HPDE6-E6E7 (cell line): ENCODE data around the gene FOXN3.

Experiments
- DNase-seq: peaks from one replicate; pipeline ENCODE4 v3.0.0; 2011; ENCODE audit warnings: missing footprints; ENCODE audit errors: extremely low spot score

FOXN3 gene

DNA sequence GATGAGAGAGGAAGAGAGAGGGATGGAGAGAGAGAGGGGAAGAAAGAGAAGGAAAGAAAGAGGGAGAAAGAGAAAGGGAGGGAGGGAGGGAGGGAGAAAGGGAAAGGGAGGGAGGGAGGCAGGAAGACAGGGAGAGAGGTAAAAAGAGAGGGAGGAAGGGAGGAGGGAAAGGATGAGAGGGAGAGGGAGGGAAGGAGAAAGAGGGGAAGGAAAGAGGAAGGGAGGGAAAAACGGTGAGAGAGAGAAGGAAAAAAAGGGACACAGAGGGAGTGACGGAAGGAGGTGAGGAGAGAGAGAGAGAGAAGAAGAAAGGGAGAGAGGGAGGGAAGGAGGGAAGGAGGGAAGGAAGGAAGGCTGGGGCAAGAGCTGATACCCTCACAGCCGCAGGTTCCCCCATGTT lies 56.8 kb downstream of the FOXN3 start:
- DNase-seq = no peak

DNA sequence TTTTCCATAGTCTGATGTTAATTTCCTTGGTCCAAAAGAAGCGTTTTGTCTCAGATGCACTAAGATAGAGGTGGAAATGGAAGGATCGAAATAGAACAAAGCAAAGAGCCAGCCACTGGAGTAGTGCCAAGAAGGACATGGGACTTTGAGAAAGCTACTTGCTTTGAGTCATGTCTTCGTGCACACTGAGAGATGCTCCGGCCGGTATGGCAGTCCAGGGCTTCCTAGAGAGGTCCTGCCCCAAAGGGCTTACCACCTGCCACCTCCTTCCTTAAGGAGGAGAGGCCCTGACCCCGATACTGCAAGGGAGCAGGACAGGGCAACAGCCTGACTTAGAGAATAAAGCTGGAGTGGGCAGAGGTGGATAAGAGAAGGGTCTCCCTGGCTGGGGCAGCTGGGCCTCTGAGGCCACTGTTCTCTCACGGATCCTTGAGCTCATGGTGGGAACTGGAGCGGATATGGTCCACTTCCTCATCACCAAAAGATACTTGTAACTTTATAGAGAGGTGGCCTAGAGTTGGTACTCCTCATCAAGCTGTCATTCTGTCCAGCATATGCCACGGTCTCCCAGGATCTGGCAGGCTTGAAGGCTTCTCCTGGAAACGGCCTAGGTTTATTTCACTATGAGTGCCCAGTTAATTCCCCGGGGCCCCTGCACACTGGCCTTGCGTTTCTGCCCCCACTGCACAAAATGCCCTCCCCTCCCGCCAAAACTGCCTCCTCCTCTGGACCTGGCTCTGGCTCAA lies 57.4 kb downstream of the FOXN3 start:
- DNase-seq = no peak

DNA sequence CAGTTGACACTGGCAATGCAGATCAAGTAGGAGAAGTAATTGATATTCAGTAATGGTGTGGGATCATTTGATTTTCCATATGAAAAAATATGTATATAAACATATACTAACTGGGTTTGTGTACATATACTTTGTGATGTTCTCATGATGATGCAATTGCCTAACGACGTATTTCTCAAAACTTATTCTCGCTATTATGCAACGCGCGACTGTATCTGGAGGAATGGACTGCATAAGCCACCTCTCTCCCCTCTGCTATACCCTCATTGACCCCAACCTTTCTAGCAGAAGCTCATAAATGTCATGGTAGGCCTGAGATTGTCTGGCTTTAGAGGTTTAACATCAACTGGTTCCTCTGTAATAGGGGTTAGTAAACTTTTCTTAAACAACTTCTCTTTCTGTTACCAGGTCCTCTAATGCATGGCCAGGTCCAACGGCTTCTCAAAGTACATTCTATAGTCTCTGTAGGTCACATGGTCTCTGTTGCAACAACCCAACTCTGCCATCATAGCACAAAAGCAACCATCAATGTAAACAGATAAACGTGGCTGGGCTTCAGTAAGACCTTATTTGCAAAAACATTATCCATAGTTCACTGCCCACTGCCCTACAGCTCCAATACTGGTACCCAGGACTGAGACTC lies 59.3 kb downstream of the FOXN3 start:
- no peak for DNase-seq

DNA sequence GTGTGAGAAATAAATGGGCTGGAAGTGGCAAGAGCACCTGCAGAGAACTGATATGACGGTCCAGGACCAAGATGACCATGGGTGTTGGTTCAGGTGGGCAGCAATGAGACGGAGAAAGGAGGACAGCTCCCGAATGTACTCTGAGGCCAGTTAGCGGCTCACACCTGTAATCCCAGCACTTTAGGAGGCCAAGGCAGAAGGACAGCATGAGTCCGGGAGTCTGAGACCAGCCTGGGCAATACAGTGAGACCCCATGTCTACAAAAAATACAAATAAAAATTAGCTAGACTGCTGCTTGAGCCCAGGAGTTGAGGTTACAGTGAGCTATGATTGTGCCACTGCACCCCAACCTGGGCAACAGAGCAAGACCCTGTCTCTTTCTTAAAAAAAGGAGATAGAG lies 60.1 kb downstream of the FOXN3 start:
- no peak for DNase-seq

DNA sequence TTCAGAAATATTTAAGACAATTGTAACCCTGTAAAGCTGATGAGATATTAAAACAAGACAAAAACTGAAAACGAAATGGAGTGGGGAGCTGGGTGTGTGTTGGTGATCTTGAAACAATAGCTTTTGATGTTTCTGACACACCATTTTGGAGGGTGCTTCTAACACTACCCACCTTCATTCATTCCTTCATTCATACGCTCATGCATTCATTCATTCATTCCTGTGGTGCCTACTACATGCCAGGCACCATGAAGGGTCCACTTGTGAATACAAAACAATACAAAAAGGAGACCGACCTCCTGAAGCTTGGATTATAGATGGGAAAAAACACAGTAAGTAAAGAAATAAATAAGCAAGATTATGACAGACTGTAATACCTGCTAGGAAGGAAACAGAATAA lies 60.5 kb downstream of the FOXN3 start:
- DNase-seq = no peak

DNA sequence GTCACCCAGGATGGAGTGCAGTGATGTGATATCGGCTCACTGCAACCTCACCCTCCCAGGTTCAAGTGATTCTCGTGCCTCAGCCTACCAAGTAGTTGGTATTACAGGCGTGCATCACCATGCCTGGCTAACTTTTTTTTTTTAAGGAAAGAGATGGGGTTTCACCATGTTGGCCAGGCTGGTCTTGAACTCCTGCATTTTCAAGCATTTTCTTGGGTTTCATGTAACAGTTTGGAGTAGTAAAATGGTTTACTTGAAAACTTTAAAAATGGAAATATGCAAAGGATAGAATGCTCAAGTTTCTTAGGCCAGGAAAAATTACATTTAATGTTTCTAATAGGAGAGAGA lies 63.3 kb downstream of the FOXN3 start:
- DNase-seq = no peak

DNA sequence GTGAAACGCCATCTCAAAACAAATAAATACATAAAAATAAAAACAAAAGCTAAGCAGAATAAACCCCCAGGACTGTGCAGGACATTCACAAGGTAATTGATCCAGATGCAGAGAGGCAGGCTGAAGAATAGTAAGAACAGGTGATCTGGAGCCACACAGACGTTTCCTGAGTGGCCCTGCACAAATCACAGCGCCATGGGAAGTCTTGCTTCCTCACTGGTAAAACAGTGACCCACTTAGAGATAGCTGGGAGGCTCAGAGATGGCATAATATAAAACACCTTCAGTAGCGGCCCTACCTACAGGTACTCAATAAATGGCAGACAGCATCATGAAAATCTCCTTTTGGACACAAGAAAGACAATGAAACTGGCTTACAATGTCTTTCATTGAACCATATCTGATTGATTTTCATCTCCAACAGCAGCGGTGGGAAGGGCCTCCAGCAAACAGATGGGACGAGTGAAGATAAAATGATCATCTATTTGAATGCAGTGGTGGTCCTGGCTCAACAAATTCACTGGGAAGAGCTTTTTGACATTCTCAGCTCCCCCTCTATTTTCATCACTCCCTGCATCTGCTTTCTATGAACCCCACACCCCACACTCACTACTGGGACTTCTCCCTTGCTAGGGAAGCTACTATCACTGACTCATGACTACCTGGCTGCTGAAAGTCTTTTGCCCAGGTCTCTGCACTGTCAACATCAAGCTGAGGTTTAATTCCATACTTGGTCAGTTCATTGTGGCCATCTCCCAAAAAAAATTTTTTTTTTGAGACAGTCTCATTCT lies 63.9 kb downstream of the FOXN3 start:
- DNase-seq = no peak

DNA sequence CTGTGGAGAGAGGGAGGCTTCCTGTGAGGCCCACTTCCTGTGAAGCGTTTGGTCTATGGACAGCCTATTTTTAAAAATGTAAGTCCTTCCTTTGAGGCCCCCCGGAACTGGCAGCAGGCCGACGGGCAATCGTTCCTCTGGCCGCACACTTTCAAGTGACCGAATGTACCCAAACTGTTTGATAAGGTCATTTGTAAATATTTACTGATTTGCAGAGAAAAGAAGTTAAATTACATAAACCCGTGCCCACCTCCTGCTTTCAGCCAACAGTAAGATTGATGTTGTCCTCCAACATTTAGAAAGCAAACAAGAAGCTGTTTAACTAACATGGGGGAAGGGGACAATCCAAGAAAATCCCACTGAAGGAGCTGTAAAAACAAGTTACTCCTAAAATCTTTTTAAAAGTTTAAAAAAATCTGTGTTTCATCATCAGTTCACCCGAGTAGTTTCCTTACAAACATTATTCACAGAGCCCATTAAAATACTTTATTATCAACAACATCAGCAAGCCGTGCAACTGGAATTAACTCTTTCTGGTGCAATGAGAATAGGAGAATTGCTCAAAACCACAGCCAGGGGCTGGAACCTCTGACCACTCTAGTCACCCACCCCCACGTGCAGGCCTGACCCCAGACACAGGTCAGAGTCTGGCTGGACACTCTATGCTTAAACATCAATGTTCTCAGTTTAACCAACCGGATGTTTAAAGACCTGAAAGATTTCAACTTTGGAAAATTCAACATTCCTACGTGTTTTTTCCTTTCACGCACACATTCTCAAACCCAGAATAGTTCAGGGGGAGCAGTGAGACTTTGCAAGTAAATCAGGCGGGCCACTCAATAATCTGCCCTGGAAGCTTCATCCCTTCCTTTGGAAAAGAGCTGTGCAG lies 65.3 kb downstream of the FOXN3 start:
- DNase-seq = no peak

DNA sequence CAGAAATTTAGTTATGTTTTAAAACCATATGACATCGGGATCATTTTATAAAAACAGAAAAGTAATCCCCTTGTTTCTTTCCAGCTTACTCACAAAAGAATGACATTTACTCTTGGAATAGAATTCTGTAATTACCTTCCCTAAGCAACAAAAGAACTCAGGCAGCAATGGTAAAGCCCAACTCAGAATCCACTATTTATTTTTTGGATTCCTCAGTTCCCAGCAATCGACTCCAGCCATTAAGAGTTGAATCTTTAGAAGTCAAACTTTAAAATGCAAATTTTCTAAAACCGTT lies 65.9 kb downstream of the FOXN3 start:
- no peak for DNase-seq

DNA sequence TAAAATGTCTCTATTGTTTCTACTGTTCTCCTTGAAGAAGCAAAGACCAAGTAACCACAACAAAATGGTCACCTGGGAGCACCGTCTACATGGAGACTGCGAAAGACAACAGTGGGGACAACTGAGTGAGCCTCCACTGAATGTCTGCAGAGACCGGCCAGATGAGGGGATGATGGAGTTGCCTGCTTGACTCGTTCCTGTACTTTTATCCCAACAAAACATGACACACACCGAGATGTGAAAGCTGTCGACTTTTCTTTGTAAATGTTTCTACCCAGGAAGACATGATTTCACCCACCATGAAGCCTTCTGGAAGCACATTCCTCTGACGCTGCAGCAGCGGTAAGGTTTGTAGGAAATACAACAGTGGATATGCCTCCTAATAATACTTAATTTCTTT lies 66.9 kb downstream of the FOXN3 start:
- no peak for DNase-seq

DNA sequence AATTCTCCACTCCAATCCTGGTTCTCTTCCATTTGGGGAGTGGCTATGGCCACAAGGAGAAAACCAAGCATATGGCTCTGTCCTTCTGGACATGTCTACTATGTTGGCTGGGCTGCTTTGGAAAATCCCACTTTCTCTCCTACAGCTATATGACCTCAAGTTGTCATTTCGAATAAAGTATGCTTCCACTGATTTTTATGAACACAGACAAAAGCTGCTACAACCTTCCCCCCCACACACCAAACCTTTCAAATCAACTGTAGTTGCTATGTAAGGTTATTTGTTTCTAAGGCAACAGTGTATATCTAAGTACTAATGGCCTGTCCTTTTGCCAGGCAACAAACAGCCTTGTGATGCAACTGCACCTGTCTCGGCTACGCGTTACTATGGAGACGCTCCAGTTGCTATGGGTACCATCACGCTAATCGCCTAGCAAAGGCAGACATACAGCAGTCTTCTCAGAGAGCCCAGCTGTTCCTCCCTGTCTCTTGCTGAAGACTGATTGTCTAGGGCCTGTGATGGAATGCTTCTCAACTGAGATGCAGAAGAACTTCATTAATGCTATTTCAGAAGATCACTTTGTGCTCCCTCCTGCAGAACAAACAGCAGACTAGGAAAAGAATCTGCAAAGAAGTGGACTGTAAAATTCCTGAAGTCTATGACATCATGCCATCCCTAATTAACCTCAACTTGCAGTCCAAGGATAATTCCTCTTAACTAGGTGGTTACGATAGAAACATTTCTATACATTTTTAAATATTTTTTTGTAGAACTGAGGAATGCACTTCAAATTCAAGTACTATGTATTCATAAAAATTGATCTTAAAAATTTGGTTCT lies 67.6 kb downstream of the FOXN3 start:
- no peak for DNase-seq

DNA sequence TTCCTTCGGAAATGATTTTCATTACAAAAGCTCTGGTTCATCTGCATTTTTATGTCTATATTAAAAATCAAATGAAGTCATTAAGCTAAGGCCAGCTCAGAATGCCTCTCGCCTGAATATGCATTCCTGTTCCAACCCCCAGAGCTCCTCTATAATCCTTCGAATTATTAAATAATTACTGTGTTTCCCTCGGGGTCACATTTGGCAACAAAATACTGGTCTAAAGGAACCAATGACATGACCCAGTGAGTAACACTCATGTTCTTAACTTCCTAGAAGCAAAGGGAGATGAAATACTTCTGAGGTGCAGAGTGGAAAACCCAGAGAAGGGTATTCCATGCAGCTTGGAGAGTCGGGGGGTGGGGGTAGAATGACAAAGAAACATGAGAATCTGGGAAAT lies 68.3 kb downstream of the FOXN3 start:
- no peak for DNase-seq

DNA sequence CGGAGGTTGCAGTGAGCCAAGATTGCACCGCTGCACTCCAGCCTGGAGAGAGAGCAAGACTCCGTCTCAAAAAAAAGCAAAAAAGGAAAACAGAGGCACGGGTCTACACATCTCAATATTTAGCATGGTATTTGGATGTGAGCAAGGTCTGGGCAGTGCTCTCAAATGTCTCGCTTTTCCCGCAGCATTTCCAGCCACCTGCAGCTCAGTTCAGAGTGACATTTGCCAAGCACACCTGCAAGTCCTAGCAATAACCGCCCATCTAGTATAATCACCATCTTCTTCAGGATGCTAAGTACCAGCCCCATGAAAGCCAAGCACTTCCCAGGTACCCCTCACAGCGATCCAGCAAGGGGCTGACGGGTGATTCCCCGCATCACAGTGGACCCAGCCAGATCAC lies 69.1 kb downstream of the FOXN3 start:
- DNase-seq = no peak

DNA sequence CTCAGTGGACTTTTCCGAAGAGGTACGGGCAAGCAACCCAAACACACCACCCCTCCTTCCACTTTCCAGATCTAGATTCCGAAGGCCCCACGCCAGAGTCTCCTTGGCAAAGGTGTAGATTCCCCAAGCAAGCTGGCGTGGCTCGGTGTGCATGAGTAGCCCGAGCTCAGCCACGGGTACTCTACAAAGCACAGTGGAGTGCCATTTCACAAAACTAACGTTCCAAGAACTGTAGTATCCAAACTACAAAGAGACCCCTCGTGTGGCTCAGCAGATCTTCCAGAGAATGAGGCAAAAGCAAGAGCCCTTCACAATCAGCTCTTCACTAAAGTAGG lies 72.1 kb downstream of the FOXN3 start:
- DNase-seq = no peak

DNA sequence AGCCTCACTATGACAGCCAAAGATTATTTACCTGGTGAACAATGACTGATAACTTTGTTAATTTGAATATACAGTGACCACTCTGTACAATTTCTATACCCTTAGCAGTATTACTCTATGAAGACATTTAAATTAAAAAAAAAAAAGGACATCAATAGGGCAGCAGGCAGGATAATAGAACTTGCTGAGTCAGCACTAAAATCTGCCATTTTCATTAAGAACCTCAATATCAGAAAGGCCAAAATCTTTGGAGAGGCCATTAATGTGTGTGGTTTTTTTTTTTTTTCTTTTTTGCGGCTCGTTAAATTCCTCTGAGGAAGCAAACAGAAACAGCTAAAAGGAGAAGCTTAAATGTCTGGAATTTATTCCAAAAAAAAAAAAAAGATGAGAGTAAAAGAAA lies 73.7 kb downstream of the FOXN3 start:
- no peak for DNase-seq

DNA sequence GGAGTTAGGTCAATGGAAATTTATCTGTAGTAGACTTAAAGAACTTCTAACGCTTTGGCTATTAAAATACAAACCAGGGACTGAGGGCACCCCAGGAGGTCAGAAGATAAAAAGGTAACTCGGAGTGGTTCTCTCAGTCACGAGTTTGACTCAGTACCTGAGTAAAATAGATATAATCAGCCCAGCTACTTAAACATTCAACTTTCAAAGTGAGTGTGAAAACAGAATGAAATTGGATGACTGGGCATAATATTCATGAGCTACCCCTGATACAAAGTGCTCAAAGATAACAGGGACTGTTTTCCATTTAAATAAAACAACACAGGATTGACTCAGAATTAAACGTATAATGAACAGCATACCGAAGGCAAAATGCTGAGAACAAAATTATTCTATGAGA lies 75.0 kb downstream of the FOXN3 start:
- no peak for DNase-seq

DNA sequence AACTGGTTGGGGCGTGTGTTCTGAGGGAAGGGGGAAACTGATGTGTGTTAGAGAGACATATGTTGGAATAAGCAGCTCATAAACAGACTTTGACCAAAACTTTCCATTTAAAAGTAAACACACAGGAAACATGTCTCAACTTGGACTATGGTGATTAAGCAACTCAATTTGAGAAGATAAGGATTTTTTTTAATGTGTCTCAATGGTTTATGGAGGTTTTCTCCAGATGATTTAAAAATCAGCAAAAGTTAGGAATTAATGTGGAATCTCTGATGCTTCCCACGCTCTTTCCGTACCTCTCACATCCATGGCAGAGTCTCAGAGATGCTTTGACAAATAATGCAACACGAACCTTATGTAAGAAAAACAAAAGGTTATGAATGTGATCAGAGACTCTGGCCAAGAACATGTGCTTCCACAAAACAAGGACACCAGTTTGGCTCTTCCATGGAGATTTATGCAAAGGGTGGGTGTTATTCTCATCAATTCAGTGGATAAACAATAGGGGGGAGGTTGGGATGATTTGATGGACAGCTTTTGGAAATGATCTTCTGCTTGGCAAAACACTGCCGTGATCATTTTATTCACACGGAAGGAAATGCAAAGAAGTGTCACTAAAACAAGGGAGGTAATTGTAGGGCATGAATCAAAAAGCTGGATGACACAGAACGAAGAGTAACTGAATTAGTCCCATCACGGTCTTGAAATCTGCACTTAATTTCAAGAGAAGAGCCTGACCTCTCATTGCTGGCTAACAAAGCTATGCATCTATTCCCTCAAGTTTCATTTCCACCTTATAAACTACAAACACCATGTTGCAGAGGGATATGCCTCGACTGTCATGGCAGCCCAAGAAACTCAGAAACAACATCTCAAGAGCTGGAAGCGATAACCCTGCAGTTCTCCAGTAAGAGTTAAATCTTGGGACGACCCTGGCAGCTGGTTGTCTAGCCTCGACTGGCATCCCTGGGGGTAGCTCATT lies 76.5 kb downstream of the FOXN3 start:
- peak; percentile 26 for DNase-seq

DNA sequence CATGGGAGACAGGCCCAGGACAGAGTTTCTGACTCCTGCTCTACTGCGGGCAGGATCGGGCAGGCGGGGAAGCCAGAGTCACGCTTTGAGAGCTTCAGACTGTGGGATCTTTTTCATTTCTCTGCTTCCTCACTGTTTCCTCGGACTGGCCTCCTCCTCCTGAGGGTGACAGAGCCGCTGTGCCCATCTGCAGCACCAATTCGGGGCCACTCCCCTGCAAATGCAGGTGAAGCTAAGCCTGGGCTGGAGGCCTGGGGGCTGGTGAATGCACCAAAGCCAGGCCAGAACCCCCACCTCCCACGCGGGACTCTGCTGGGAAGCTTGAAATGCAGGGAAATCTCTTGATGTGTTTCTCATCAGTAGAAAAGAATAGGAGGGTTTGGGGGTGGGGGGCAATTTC lies 77.5 kb downstream of the FOXN3 start:
- DNase-seq = no peak

DNA sequence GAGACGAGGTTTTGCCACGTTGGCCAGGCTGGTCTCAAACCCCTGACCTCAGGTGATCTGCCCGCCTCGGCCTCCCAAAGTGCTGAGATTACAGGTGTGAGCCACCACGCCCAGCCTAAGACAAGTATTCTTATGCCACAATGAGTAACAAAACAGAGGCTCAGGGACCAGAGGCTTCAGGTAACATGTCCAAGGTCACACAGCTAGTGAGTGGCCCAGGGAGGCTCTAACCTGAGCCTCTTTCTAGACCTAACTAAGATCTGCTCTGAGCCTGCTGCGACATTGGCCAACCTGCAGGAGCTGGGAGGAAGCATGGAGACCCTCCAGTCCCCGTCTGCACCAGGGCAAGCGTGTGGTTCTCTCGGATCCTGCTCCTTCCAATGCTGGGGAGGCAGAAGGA lies 77.9 kb downstream of the FOXN3 start:
- no peak for DNase-seq

DNA sequence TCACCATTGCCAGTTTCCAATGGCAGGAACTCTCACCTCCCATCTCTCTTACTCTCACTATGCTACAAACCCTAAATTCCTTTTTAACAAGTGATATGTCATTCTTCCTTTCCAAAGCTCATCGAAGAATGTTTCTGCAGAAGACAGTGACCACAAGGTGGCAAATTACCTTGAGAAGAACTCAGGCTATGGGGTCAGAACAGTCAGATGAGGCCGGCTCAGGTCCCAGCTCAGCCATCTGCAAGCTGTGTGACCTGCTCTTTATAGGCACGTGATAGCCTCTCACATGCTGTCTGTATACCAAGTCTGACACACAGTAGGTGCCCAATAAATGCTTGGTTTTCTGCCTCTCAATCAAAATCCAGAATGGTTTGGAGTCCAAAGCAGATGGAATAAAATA lies 80.7 kb downstream of the FOXN3 start:
- no peak for DNase-seq
